Fibroblast of skin of right biceps (primary cell): Measurements from ENCODE around the gene TM7SF3.
"Not testable (repeated sequence)": the region's sequence is repeated elsewhere in the genome, so short reads cannot be mapped to it uniquely, and the experiment has no call there.

ENCODE experiments used
- DNase-seq: peaks from one replicate; pipeline ENCODE4 v3.0.0-alpha.2; 2013

Gene TM7SF3, protein sequence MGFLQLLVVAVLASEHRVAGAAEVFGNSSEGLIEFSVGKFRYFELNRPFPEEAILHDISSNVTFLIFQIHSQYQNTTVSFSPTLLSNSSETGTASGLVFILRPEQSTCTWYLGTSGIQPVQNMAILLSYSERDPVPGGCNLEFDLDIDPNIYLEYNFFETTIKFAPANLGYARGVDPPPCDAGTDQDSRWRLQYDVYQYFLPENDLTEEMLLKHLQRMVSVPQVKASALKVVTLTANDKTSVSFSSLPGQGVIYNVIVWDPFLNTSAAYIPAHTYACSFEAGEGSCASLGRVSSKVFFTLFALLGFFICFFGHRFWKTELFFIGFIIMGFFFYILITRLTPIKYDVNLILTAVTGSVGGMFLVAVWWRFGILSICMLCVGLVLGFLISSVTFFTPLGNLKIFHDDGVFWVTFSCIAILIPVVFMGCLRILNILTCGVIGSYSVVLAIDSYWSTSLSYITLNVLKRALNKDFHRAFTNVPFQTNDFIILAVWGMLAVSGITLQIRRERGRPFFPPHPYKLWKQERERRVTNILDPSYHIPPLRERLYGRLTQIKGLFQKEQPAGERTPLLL

DNA sequence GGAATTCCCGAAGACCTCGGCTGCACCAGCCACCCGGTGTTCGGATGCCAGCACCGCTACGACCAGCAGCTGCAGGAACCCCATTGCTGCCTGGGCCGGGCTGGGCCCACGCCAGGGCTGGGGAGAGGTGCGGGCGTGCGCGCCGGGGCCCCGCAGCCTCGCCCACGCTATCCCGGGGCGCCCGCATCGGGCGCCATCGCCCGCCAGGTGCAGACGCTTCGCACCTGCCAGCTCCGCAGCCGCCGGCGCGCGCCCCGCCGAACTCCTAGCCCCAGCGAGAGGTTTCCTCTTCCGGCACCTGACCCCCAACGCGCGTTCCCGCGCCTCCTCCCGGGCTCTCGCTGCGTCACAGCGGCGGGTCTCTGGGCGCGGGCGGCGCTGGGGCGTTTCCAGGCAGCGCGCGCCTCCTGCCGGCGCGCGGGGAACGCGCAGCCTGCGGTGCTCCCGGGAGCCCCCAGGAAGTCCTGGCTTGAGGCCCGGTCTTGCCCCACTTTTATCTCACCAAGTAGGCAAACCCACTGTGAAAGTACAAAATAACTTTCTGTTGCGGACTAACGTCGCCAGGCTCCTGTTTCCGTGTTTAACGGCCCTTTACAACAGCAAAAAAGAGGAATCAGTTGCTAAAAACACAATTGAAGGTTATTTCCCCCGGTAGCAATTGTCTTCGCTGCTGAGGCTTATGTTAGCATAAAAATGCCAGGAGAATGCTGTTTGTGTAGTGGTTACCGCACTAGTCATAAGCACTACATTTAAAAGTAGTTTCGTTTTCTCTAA, at the start of gene TM7SF3:
Gene TM7SF3 (minus strand): TSS at position 300 of the 774 bp plus-strand sequence. CDS start 216 bp downstream, at position 84.
- DNase-seq, result peak; percentile 87

DNA sequence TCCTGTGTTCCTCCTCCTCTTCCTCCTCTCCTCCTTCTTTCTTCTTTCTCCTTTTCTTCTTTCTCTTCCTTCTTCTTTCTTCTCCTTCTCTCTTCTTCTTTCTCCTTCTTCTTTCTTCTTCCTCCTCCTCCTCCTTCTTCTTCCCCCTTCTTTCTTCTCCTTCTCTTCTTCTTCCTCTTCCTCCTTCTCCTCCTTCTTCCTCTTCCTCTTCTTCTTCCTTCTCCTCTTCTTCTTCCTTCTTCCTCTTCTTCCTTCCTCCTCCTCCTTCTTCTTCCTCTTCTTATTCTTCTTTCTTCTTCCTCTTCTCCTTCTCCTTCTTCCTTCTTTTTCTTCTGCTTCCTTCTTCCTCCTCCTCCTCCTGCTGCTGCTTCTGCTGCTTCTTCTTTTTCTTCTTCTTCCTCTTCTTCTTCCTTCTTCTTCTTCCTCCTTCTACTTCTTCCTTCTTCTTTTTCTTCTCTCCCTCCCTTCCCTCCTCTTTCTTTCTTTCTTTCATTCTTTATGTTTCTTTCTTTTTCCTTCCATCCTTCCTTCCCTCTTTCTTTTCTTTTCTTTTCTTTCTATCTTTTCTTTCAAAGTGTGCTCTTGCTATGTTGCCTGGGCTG, 49.2 kb upstream of the TM7SF3 start:
- no peak for DNase-seq

DNA sequence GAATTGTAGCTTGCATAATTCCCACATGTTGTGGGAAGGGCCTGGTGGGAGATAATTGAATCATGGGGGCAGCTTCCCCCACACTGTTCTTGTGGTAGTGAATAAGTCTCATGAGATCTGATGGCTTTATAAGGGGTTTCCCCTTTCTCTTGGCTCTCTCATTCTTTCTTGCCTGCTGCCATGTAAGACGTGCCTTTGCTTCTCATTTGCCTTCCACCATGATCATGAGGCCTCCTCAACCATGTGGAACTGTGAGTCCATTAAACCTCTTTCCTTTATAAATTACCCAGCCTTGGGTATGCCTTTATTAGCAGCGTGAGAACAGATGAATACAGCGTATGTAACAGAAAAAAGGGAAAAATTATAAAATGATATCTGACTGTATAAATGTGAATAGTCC, 47.1 kb upstream of the TM7SF3 start:
- DNase-seq, result no peak

DNA sequence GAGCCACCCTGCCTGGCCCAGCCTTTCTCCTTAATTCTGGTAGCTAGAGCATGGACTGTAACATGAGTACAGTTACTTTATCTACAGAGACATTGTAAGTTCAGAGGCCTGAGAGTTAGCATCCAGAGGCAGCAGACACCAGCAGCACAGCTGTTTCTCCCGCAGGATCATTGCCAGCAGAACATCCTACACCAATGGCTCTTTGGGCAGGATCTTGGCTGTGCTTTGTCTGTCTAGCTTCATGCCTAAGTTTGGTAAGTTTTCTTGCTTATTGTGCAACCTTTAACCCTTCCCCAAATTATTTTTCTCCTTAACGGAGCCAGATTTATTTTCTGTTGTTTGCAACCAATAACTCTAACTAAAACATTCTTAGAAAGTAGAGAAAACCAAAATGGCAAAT, 46.6 kb upstream of the TM7SF3 start:
- no peak for DNase-seq

DNA sequence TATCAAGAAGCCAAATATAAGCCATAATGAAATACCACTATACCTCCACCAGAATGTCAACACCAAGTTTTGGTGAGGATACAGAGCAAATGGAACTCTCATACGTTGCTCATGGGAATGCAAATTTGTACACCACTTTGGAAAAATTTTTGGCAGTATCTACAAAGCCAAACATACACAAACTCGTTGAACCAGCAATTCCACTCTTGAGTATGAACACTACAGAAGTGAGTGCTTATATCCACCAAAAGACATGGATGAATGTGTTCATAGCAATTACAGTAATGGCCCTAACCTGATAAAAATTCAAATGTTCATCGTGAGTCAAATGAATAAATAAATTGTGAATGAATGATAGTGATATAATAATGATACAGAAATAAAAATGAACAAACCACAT, 43.4 kb upstream of the TM7SF3 start:
- DNase-seq, result no peak

DNA sequence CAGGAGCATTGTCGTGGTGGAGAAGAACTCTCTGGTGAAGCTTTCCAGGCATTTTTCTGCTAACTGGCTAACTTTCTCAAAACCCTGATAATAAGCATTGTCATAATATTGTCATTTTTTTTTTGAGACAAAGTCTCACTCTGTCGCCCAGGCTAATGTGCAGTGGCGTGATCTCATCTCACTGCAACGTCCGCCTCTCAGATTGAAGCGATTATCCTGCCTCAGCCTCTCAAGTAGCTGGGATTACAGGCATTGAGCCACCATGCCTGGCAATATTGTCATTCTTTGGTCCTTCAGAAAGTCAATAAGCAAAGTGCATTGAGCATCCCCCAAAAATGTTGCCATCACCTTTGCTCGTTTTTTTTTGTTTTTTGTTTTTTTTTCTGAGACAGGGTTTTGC, 41.8 kb upstream of the TM7SF3 start:
- no peak for DNase-seq

DNA sequence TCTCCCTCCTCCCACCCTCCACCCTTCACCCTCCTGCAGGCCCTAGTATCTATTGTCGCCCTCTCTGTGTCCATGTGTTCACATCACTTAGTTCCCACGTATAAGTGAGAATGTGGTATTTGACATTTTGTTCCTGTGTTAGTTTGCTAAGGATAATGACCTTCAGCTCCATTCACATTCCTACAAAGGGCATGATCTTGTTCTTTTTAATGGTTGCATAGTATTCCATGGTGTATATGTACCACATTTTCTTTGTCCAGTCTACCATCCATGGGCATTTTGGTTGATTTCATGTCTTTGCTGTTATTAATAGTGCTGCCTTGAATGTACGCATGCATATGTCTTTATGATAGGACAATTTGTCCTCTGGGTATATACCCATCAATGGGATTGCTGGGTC, 38.6 kb upstream of the TM7SF3 start:
- no peak for DNase-seq

DNA sequence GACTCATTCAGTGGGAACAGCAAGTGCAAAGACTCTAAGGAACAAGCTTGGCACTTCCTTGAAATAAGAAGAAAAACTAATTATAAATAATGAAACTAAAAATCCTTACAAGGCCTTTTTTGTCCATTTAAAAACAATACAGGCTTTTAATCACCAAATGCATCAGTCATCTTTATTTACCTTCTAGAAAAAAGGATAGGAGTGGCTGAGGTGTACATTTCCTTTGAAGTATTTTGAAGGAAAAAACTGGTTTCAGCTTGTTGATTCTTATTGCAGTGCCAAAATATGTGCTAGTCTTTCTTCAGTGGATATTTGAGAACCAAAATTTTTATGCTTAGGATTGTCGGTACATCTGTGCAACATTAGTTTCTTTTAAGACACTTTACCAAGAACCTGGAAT, 38.0 kb upstream of the TM7SF3 start:
- no peak for DNase-seq

DNA sequence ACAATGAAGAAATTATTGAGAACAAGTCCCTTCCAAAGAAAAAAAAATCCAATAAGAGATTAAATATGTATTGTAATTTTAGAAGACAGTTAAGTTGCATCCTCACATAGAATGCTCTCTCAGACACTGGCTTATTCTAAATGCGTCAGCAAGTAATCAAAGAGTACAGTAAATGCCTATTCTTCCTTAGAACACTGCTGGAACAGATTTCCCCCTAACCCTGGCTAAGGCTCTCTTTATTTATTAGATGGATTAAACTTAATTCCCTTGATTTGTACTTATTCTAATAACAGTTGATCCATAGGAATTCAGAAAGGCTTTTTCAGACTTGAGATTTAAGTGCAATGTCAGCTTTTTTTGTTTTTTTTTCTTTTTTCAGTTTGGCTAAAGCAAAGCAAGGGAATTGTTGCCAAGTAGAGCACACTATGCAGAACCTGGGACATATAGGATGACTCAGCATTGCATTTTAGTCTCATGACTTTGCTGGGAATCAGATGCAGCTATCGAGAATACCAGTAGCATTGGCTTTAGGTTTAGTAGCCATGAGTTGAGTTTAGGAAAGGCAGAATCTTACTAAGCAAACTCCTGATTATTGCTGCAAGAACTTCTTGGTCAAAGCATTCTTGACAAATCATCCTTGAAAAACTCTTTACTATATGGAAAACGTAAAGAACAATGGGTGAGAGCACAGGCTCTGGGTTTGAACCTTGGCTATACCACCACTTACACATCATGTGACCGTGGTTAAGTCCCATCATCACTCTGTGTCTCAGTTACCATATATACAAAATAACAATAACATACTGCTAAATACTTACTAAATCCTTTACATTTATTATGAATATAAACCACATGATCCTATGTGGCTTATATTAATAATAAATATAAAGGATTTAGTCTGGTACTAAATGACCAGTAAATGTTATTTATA, 34.9 kb upstream of the TM7SF3 start:
- DNase-seq, result peak; percentile 92

DNA sequence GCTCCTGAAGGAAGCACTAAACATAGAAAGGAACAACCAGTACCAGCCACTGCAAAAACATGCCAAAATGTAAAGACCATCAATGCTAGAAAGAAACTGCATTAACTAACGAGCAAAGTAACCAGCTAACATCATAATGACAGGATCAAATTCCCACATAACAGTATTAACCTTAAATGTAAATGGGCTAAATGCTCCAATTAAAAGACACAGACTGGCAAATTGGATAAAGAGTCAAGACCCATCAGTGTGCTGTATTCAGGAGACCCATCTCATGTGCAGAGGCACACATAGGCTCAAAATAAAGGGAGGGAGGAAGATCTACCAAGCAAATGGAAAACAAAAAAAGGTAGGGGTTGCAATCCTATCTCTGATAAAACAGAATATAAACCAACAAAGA, 27.8 kb upstream of the TM7SF3 start:
- not testable (repeated sequence) for DNase-seq

DNA sequence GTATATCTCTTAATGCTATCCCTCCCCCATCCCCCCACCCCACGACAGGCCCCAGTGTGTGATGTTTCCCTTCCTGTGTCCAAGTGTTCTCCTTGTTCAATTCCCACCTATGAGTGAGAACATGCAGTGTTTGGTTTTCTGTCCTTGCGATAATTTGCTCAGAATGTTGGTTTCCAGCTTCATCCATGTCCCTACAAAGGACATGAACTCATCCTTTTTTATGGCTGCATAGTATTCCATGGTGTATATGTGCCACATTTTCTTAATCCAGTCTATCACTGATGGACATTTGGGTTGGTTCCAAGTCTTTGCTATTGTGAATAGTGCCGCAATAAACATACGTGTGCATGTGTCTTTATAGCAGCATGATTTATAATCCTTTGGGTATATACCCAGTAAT, 26.5 kb upstream of the TM7SF3 start:
- not testable (repeated sequence) for DNase-seq

DNA sequence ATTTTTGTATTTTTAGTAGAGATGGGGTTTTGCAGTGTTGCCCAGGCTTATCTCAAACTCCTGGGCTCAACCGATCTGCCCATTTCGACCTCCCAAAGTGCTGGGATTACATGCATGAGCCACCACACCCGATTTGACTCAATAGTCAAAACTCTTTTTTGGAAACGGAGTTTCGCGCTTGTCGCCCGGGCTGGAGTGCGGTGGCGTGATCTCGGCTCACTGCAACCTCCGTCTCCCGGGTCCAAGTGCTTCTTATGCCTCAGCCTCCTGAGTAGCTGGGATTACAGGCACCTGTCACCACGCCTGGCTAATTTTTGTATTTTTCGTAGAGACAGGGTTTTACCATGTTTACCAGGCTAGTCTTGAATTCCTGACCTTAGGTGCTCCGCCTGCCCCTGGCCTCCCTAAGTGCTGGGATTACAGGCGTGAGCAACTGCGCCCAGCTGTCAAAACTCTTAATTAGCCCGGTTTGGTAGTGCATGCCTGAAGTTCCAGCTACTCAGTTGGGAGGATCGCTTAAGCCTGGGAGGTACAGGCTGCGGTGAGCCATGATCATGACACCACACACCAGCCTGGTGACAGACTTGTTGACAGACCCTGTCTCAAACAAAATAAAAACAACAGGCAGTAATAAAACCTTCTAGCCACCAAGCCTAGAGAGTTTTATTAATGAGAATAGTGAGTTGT, 20.6 kb upstream of the TM7SF3 start:
- no peak for DNase-seq

DNA sequence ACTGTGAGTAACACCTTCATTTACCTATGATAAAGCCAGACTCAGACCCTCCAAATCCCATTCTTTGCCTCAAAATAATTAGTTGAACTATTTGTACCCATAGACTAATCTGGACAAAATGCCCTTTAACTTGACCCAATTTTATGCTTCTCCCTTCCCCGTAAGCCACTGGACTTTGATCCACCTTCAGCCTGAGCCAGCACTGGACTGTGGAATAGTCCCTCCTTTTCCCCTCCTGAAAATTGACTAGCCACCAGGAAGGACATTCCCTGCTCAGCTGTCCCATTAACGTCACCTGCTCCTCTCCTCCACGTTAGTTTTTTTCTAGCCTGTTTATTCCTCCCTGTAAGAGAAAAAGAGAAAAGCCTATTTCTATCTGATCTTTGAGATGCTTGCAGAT, 18.5 kb upstream of the TM7SF3 start:
- no peak for DNase-seq

DNA sequence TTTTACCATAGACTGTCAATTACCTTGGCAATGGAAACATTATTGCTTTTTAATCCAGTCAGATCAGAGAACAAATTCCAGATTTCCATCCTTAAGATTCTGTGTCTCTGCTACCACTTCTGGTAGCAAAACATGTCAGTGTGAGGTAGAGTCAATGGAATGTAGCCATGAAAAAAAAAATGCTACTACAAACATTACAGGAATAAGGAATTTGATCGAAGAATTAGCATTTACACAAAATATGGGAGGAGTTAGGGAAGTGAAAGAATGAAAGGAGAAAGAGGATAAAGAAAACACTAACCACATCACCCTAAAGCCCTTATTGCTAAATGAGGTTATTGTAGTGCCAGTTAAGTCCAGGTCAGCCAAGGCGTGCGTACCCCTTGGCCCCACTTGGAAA, 17.3 kb upstream of the TM7SF3 start:
- peak; percentile 31 for DNase-seq

DNA sequence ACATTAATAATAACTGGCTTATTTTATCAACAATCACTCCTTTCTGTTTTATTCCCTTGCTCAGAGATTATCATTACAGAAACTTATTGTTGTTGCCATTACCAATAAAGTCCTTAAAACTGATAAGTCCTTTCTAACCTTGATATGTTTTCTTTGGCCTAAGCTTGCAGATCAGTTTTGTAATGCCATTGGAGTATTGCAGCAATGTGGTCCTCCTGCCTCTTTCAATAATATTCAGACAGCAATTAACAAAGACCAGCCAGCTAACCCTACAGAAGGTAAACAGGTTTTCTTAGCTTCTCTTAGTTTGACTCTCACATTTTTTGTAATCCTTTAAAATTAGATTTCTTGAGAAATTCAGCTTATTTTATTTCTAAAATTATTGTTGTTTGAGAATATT, 12.1 kb upstream of the TM7SF3 start:
- no peak for DNase-seq

DNA sequence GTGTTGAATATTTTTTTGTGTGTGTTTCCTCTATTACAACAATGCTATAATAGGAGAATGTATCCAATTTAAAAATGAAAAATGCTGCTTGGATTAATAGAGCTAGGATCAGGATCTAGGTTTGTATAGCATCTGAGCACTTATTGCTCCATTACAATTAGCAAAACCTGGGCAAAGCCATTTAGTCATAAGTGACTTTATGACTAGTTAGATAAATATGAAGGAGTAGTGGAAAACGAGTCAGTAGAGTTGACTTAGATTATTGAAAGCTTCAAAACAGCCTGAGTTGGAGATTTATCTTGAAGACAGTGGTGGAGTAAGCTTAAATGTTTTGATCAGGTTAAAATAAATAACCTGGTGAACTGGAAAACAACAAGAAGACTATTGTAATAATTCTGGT, 10.9 kb upstream of the TM7SF3 start:
- peak; percentile 27 for DNase-seq

DNA sequence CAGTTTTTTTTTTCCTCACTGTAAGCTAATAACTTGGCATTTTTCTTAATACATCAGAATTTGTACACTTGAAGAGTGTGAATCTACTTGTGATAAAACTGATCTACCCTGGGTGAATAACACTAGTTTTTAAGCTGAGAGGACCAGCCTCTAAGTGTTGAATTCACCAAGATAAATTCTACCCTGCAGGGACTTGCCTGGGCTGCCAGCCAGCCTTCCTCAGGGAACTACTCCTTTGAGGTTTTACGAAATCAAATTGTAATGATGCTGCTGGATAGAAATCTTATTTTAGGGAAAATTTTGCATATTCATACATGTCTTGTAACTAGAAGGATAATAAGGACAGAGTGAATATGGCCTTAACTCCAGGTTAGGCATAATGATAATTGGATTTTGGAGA, 10.1 kb upstream of the TM7SF3 start:
- peak; percentile 15 for DNase-seq

DNA sequence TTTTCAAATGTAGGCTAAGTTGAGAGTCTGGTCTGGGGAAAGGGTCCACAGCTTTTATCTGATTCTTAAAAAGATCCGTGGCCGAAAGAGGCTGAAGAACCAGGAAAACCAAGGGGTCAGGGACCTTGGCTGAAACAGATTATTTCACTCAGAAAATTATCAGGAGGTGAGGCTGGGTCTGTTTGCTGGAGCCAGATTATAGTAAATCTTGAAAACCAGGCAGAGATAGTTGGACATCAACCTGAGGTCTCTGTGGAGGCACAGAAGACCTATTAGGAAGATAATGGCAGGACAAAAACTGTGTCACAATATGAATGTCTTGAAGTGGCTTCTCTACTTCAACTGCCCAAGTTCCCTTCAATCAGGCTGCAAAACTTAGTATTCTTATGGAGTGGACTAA, 6.6 kb upstream of the TM7SF3 start:
- DNase-seq, result no peak

DNA sequence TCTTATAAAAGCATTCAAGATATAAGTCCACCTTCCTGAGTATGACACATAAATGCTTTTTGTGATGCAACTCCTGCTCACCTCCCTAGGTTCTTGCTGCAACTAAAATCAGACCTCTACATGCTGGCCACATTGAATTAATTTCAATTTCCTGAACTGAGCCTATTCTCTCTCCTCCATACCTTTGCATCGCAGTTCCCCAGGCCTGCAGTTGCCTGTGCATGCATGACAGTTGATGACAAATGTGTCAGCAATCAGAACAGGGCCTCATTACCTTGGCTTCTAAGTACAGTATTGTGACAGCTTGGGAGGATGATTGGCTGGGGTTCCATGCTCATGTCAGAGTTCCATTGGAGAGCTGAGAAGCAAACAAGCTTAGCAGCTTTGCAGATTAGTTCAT, 3.9 kb upstream of the TM7SF3 start:
- no peak for DNase-seq

DNA sequence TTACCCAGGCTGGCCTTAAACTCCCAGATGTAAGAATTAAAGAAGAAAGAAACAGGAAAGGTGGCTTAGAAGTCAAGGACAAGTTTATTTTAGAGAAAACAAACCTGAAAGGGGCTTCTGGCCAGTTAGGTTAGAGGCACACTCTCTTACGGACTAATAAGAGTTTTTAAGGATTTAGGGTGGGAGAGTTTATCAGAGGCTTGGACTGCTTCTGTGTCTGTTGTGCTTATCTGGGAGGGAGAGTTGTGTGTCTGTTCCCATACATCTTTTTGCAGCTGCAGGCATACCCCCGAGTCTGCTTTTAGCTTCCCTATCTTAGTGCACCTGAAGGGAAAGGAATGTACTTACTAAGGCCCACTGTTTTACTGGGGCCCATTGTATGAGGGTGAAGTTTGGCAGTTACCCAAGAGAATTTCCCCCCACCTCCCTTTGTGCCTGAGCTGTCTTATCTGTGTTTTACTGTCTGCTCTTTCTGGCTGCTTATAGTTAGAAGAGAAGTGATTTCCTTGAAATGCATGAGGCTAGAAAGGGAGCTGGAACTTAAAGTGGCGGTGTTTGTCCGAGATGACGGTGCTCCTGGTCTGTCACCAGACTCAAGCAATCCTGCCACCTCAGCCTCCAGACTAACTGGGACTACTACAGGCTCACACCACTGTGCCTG, 3.1 kb upstream of the TM7SF3 start:
- DNase-seq, result not testable (repeated sequence)

DNA sequence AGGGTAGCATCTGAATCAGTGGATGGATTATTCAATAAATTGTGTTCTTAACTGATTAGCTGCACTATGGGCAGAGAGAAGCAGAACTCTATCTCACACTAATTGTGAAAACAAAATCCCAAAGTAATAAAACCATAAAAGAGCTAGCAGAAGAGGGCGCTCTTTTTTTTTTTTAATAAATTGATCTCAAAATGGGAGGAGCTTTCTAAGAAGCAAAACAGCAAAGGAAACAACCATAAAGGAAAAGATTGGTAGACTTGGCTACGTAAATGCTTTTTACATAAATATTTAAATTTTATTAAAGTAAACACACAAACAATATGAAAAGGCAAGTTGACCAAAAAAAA, 1.5 kb upstream of the TM7SF3 start:
- peak; percentile 34 for DNase-seq
